HepG2 (cell line): Measurements from ENCODE around the gene IYD. TPM values are rescaled to one million over a fixed set of nuclear protein-coding genes. Genes with fewer than 3 reads are reported as not detected.
A peak's percentile ranks its signal among the peaks of the same experiment; 100 is the strongest.

ENCODE experiments used
- ARID5B ChIP-seq: IDR thresholded peaks from 2 replicates; pipeline ENCODE4 v1.4.0; 2020; ENCODE audit warnings: mild to moderate bottlenecking, missing genetic modification reagents
- ATF1 ChIP-seq: IDR thresholded peaks from 2 replicates; pipeline ENCODE4 v1.6.1; 2016; ENCODE audit warnings: mild to moderate bottlenecking, control low read depth
- CERS6 ChIP-seq: sonication (generic); formaldehyde crosslinking; IDR thresholded peaks from 2 replicates; pipeline ENCODE4 v1.5.0; 2020; ENCODE audit warnings: missing genetic modification reagents
- CREM ChIP-seq, 2 experiments: sonication (generic) in 1 of 2; formaldehyde crosslinking in 1 of 2; IDR thresholded peaks; 2 replicates each; pipeline versions ENCODE4 v1.4.0 to v1.6.1; 2016 to 2020; ENCODE audit warnings: antibody characterized with exemption in 1 of 2, mild to moderate bottlenecking in 1 of 2, missing genetic modification reagents in 1 of 2
- FOXC1 ChIP-seq: sonication (generic); formaldehyde crosslinking; IDR thresholded peaks from 2 replicates; pipeline ENCODE4 v1.8.0; 2022; ENCODE audit warnings: mild to moderate bottlenecking, missing genetic modification reagents, borderline replicate concordance
- GMEB1 ChIP-seq: sonication (generic); formaldehyde crosslinking; IDR thresholded peaks from 2 replicates; pipeline ENCODE4 v1.5.1; 2020; ENCODE audit warnings: missing genetic modification reagents, mild to moderate bottlenecking, borderline replicate concordance
- MED13 ChIP-seq: sonication (generic); formaldehyde crosslinking; IDR thresholded peaks from 2 replicates; pipeline ENCODE4 v1.5.0; 2020; ENCODE audit warnings: missing genetic modification reagents
- MXD4 ChIP-seq: IDR thresholded peaks from 2 replicates; pipeline ENCODE4 v1.6.1; 2016; ENCODE audit warnings: mild to moderate bottlenecking, missing biosample characterization, missing genetic modification reagents
- NCOR1 ChIP-seq: fragments of 200-600 bp; sonication (generic); IDR thresholded peaks from 2 replicates; pipeline ENCODE4 v1.7.0; 2017; ENCODE audit warnings: antibody characterized with exemption, low read length, borderline replicate concordance
- SALL1 ChIP-seq: sonication (generic); formaldehyde crosslinking; IDR thresholded peaks from 2 replicates; pipeline ENCODE4 v1.8.0; 2022; ENCODE audit warnings: mild to moderate bottlenecking, missing genetic modification reagents
- TEAD3 ChIP-seq: optimal IDR thresholded peaks from 2 replicates; pipeline ENCODE3; 2016; ENCODE audit warnings: borderline replicate concordance
- ZBTB21 ChIP-seq: sonication (generic); formaldehyde crosslinking; IDR thresholded peaks from 2 replicates; pipeline ENCODE4 v1.4.0; 2020; ENCODE audit warnings: missing genetic modification reagents
- ZBTB43 ChIP-seq: sonication (generic); formaldehyde crosslinking; conservative IDR thresholded peaks from 2 replicates; pipeline ENCODE4 v1.4.0; 2020; ENCODE audit warnings: missing genetic modification reagents
- ZHX2 ChIP-seq, 2 experiments: sonication (generic) in 1 of 2; formaldehyde crosslinking in 1 of 2; IDR thresholded peaks; 2 replicates each; pipeline versions ENCODE4 v1.6.1 to v1.9.0; 2014 to 2022; ENCODE audit warnings: antibody characterized with exemption in 1 of 2, borderline replicate concordance in 1 of 2, inconsistent platforms in 1 of 2, low read depth in 1 of 2, missing genetic modification reagents in 1 of 2
- ZNF441 ChIP-seq: sonication (generic); formaldehyde crosslinking; IDR thresholded peaks from 2 replicates; pipeline ENCODE4 v1.7.0; 2021; ENCODE audit warnings: missing genetic modification reagents, borderline replicate concordance
- polyA plus RNA-seq, 8 experiments: library from polyadenylated mRNA; depleted of rRNA in 3 of 8; stranded (reverse) in 7 of 8; unstranded in 1 of 8; fragments of >200 nt; fragmentation: Illumina TruSeq in 4 of 8; extraction: Trizol in 4 of 8; gene quantifications; 2 replicates each; pipeline versions ENCODE4 v1.2.1 to v1.2.3, GENCODE V29; 2011 to 2016; ENCODE audit warnings: low read depth in 4 of 8, missing spikeins in 1 of 8, mixed read lengths in 1 of 8; ENCODE audit not compliant: insufficient read depth in 1 of 8
- total RNA-seq, 5 experiments: library from RNA; depleted of rRNA; stranded (reverse); fragments of >200 nt; fragmentation: Illumina TruSeq; extraction: Trizol; gene quantifications; 2 replicates each; pipeline ENCODE4 v1.2.3, GENCODE V29; 2016; ENCODE audit warnings: low read depth in 1 of 5

The IYD gene
- total and polyA plus RNA-seq, 2 of the 13 experiments (the other 11 are each of a cell fraction or from before 2014, with no cell fraction given), result 0.01 to 0.46 TPM

GRCh38 chr6:150368762-150369161 lies at the start of gene IYD (continued):
- TF ChIP-seq ZHX2 (IDR thresholded peaks at IDR 0.05; ENCODE audit: low read depth) (peak; percentile 74; the same call in 1 of the 2 replicates), ZHX2 (CRISPR knock-in tag; IDR thresholded peaks at IDR 0.05; ENCODE audit: borderline replicate concordance) (no peak), SALL1 (peak; percentile 57; the same call in 1 of the 2 replicates), GMEB1 (no peak), ATF1 (CRISPR knock-in tag) (peak; percentile 77), CERS6 (CRISPR knock-in tag) (no peak), FOXC1 (CRISPR knock-in tag) (no peak), NCOR1 (peak; percentile 70; the same call in 1 of the 2 replicates), TEAD3 (peak; percentile 83), MXD4 (CRISPR knock-in tag) (0 out of 2 replicates have a peak, but pooled peaks have one; percentile 22), MED13 (no peak), CREM (IDR thresholded peaks at IDR 0.05) (peak; percentile 57; the same call in 1 of the 2 replicates), CREM (CRISPR knock-in tag; IDR thresholded peaks at IDR 0.05) (no peak), ARID5B (CRISPR knock-in tag) (peak; percentile 35; the same call in 1 of the 2 replicates), ZBTB43 (CRISPR knock-in tag) (peak; percentile 95), ZBTB21 (peak; percentile 57; the same call in 1 of the 2 replicates), ZNF441 (CRISPR knock-in tag) (no peak)
